Glutamatergic neuron (in vitro differentiated cells): ENCODE results near the gene IQCK. TPM values are rescaled to one million over a fixed set of nuclear protein-coding genes. Genes with fewer than 3 reads are reported as not detected.

Experiments
- DNase-seq: peaks from one replicate; pipeline ENCODE4 v3.0.0; 2022
- H3K27ac Mint-ChIP-seq: one replicate; pipeline ENCODE4 v1.8.0; 2020; ENCODE audit warnings: mild to moderate bottlenecking, mixed read lengths, inconsistent platforms; ENCODE audit not compliant: unreplicated experiment
- H3K27me3 Mint-ChIP-seq: one replicate; pipeline ENCODE4 v1.8.0; 2020; ENCODE audit warnings: mild to moderate bottlenecking, moderate library complexity, mixed read lengths, inconsistent platforms; ENCODE audit not compliant: unreplicated experiment
- H3K36me3 Mint-ChIP-seq: one replicate; pipeline ENCODE4 v1.8.0; 2020; ENCODE audit warnings: mild to moderate bottlenecking, mixed read lengths, inconsistent platforms; ENCODE audit not compliant: unreplicated experiment
- H3K4me1 Mint-ChIP-seq: one replicate; pipeline ENCODE4 v1.8.0; 2020; ENCODE audit warnings: mild to moderate bottlenecking, low read depth, mixed read lengths, inconsistent platforms; ENCODE audit not compliant: unreplicated experiment
- H3K4me3 Mint-ChIP-seq: one replicate; pipeline ENCODE4 v1.8.0; 2020; ENCODE audit warnings: mild to moderate bottlenecking, mixed read lengths, inconsistent platforms; ENCODE audit not compliant: unreplicated experiment
- H3K9me3 Mint-ChIP-seq: one replicate; pipeline ENCODE4 v1.8.0; 2020; ENCODE audit warnings: mild to moderate bottlenecking, moderate library complexity, mixed read lengths, inconsistent platforms; ENCODE audit not compliant: unreplicated experiment
- CTCF ChIP-seq: fragments of 200-600 bp; sonication (generic); IDR thresholded peaks from one replicate; pipeline ENCODE4 v1.5.0; 2021; ENCODE audit not compliant: partially characterized antibody, unreplicated experiment
- total RNA-seq: library from RNA; stranded (reverse); fragmentation: NEBNext Ultra II Directional; extraction: Animal tissue kit (Norgen Biotek cat#: 25700); gene quantifications from one replicate; pipeline ENCODE4 v1.2.1, GENCODE V29; 2021; ENCODE audit not compliant: unreplicated experiment

The IQCK gene
- total RNA-seq, 1 donor from 2014 or later, result 5.1 TPM

DNA sequence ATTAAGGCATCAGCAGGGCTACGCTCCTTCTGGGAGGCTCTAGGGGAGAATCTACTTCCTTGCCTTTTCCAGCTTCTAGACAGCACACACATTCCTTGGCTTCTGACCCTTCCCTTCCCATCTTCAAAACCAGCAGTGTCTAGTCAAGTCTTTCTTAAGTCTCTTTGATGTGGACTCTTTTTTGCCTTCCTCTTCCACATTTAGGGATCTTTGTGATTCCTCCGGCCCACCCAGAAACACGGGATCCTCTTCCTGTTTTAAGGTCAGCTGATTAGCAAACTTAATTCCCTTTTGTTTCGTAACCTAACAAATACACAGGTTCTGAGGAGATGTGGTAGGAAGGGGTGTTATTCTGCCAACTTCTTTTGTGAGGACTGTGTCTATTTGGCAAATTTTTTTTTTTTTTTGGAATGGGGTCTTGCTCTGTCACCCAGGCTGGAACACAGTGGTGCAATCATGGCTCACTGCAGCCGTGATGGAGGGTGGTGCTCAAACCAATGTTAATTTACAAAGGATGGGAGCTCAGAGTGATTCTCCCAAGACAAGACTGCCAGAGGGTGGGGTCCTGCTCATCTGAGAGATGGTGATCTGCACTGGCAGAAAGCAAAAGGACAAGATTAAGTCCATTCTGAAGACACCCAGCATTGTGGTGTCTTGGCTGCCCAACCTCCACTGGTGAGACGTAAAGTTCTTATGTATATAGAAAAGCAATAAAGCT lies 14.7 kb upstream of the IQCK start:
- peaks cover 10% of the 10 kb centered on the region for H3K36me3 Mint-ChIP-seq
- no peaks in the 10 kb centered on the region for H3K4me1 Mint-ChIP-seq
- TF ChIP-seq CTCF, result no peak
- no peaks in the 10 kb centered on the region for H3K27me3 Mint-ChIP-seq
- H3K27ac Mint-ChIP-seq, result no peak overlapping the region
- H3K9me3 Mint-ChIP-seq, result no peaks in the 10 kb centered on the region
- DNase-seq, result no peak
- no peak overlapping the region for H3K4me3 Mint-ChIP-seq

- no peaks in the 10 kb centered on the region for H3K9me3 Mint-ChIP-seq
- peaks cover 10% of the 10 kb centered on the region for H3K36me3 Mint-ChIP-seq
- no peaks in the 10 kb centered on the region for H3K27me3 Mint-ChIP-seq
- H3K27ac Mint-ChIP-seq, result no peak overlapping the region
- no peak for DNase-seq
- no peak for TF ChIP-seq CTCF
- peaks cover under 1% of the 10 kb centered on the region for H3K4me1 Mint-ChIP-seq
- no peak overlapping the region for H3K4me3 Mint-ChIP-seq
Observed at GRCh38 chr16:19704321-19705145, 13.5 kb upstream of the IQCK start.

DNA sequence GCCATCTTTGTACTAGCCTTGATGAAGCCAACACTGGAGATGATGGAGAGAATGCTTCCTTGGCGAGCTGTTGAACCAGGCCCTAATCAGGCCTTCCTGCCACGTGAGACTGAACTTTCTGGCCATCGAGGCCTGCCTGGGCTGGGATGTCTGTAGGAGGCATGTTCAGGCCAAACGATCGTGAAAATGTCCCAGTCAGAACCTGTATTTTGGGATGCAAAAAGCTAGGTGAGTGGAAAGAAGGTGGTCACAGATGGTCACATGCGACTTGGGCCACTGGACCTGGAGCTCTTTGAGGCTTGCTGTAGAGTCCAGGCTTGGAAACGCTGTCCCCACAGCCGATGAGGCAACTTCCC lies 12.9 kb upstream of the IQCK start:
- peaks cover 7% of the 10 kb centered on the region for H3K36me3 Mint-ChIP-seq

DNA sequence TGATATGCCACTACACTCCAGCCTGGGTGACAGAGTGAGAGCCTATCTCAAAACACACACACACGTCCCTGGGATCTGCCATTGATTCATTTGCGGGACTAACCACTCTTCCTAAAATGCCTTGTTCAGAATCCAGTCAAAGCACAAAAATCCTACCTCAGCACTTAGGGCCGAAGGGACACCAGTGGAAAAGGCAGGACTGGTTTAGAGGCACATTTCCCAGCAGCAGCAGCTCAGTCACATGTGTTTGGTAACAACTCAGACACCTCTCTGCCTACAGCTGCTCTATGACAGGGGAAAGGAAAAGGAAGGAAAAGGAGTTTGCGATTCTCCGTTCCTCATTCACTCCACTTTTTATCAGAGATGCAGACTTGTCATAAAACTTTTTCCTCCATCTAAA lies 12.2 kb upstream of the IQCK start:
- no peaks in the 10 kb centered on the region for H3K27me3 Mint-ChIP-seq
- H3K4me3 Mint-ChIP-seq, result no peak overlapping the region
- no peak for TF ChIP-seq CTCF
- DNase-seq, result no peak
- no peak overlapping the region for H3K27ac Mint-ChIP-seq
- H3K36me3 Mint-ChIP-seq, result peaks cover 5% of the 10 kb centered on the region
- peaks cover 4% of the 10 kb centered on the region for H3K9me3 Mint-ChIP-seq
- H3K4me1 Mint-ChIP-seq, result peaks cover 5% of the 10 kb centered on the region

More for the DNA sequence above, 12.9 kb upstream of the IQCK start:
- TF ChIP-seq CTCF, result no peak
- no peak for DNase-seq
- Mint-ChIP-seq H3K4me3 (no peak overlapping the region), H3K9me3 (peaks cover 4% of the 10 kb centered on the region), H3K4me1 (peaks cover 5% of the 10 kb centered on the region), H3K27me3 (no peaks in the 10 kb centered on the region), H3K27ac (no peak overlapping the region)

DNA sequence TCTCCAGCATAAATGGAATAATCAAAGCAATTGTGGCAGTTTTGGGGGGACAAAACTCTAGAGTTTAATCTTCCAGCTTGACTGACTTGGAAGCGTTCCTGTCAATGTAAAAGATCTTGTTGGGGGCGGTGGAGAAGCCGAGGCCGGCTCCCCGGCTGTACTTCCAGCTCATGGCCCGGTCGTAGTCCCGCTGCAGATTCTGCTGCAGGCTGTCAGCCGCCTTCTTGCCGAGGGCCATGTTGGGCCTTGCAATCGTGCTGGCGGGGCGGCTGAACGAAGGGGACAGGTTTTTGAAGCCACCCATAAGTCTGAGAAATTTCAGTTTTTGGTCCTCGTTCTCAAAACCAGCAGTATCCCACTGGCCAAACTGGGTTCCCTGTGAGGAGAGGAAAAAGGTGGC lies 11.2 kb upstream of the IQCK start:
- peaks cover 5% of the 10 kb centered on the region for H3K36me3 Mint-ChIP-seq
- no peak overlapping the region for H3K27ac Mint-ChIP-seq

More for the DNA sequence above, 11.2 kb upstream of the IQCK start:
- TF ChIP-seq CTCF, result no peak
- H3K27me3 Mint-ChIP-seq, result peaks cover 5% of the 10 kb centered on the region
- no peak overlapping the region for H3K4me3 Mint-ChIP-seq
- peaks cover 6% of the 10 kb centered on the region for H3K9me3 Mint-ChIP-seq
- H3K4me1 Mint-ChIP-seq, result peaks cover 5% of the 10 kb centered on the region
- no peak for DNase-seq
